LNCaP clone FGC (cell line): ENCODE results near the gene SLC8A3.

Experiments used
- DNase-seq: peaks from one replicate; pipeline ENCODE4 v3.0.0-alpha.2; 2011; ENCODE audit warnings: low read depth
- H3K4me3 ChIP-seq: 2 replicates; pipeline ENCODE4 v1.5.1; 2011; ENCODE audit warnings: mild to moderate bottlenecking, low read depth, low read length, control low read depth
- TF ChIP-seq, protein P1 (sequence below): IDR thresholded peaks from 2 replicates; pipeline ENCODE4 v1.5.1; 2012; ENCODE audit warnings: mild to moderate bottlenecking; ENCODE audit not compliant: control insufficient read depth, insufficient read depth; ENCODE audit errors: extremely low read depth

SLC8A3 gene

DNA sequence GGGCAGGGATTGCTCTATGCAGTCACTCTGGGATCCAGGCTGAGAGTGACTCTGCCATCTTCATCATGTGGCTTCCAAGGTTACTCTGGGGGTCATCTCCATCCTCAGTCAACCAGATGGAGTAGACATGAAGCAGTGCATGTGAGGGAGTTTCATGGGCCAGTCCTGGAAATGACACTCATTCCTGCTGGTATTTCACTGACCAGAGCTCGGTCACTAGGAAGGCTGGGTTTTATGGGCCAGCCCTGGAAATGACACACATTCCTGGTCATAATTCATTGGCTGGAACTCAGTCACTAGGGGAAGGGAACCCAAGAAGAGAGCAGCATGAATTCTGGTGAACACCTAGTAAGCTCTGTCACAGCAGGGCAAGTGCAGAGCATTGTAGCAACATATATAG lies 164.9 kb downstream of the SLC8A3 start:
- TF ChIP-seq, protein P1, sequence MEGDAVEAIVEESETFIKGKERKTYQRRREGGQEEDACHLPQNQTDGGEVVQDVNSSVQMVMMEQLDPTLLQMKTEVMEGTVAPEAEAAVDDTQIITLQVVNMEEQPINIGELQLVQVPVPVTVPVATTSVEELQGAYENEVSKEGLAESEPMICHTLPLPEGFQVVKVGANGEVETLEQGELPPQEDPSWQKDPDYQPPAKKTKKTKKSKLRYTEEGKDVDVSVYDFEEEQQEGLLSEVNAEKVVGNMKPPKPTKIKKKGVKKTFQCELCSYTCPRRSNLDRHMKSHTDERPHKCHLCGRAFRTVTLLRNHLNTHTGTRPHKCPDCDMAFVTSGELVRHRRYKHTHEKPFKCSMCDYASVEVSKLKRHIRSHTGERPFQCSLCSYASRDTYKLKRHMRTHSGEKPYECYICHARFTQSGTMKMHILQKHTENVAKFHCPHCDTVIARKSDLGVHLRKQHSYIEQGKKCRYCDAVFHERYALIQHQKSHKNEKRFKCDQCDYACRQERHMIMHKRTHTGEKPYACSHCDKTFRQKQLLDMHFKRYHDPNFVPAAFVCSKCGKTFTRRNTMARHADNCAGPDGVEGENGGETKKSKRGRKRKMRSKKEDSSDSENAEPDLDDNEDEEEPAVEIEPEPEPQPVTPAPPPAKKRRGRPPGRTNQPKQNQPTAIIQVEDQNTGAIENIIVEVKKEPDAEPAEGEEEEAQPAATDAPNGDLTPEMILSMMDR: no peak
- no peak overlapping the region for H3K4me3 ChIP-seq
- no peak for DNase-seq

DNA sequence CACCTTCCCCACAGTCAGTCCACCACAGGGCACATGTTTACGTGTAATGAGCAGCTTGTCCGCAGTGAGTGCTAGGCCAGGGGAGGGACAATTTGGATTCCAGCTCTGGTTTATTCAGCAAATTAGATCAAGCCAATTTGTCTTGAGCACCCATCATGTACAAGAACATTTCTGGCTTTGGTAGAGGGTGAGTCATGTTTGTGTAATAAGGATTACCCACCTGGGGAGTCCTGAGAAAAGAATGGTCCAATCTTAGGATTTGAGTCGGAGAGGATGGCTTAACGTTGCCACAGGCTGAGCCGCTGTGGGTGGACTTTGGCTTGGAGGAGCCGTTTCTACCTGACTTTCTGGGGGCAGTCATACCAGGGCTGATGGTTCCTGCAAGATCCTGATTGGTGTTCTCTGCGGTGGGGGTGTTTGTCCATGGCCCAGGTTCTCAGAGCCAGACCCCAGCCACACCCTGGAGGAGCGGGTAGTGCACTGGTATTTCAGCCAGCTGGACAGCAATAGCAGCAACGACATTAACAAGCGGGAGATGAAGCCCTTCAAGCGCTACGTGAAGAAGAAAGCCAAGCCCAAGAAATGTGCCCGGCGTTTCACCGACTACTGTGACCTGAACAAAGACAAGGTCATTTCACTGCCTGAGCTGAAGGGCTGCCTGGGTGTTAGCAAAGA lies 165.8 kb downstream of the SLC8A3 start:
- DNase-seq: no peak
- TF ChIP-seq, protein P1: no peak

DNA sequence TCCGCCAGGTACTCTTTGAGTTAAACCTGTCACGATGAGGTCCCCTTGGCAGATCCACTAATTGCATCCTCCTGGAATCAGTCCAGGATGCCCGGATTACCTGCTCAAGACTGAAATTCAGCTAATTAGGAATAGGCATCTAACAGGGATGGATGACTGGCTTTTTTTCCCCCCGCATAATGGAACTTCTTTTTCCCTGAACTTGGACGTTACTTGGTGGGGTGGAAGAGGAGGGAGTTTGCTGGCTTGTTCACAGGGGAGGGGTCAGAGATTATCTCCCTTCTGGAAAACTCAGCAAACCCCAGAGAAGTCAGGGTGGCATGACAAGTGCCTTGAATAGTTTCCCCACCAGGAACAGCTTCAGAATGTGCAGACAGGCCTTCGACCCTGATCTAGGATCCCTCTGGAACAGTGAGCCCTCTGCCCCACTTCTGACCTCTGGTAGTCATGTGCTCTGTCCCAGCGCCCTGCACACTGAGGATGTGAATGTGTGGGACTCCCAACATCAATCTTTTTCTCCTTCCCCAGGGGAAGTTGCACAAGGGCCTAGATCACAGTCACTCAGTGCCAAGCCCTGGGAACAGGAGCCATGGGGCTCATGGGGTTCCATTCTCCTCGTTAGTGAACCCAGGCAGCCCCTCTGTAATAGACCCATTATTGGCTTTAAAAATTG lies 167.1 kb downstream of the SLC8A3 start:
- H3K4me3 ChIP-seq: no peak overlapping the region
- DNase-seq: no peak
- TF ChIP-seq, protein P1: no peak

More for the DNA sequence above, 165.8 kb downstream of the SLC8A3 start:
- H3K4me3 ChIP-seq: no peak overlapping the region

DNA sequence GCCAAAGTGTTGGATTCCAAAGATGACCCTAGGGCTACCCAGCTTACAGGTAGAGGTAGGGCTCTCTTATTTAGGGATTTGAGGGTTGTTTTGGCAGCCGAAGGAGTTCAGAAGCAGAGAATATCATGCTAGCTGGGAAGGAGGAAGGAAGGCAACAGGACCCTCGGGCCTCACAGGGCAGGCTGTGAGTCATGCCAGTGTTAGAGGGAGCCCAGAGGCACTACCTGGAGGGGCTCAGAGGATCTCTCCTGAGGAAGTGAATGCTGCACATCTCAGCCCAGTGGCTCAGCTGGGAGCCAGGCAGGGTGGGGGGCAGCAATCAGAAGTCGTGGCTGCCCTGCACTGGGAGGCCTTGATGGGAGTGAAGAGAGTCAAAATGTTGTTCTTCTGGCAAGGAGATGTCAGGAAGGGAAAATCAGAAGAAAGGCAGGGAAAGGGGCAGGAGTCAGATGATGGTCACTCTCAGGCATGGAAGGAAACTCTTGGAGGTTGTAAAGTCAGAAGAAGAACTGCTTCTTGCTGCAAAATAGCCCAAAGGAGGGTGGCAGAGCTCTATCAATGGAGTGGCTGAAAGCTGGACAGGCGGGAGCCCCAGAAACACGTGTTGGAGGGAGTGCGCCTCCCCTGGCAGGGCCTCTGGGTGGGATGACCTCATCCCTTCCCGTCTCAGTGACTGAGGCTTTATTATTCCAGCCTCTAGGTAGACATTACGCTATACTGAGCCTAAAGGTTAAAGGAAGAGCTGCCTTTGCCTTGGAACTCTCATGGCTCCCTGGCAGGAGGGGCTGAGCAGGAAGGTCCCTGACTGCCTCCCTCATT lies 168.2 kb downstream of the SLC8A3 start:
- DNase-seq: no peak
- TF ChIP-seq, protein P1: no peak
- no peak overlapping the region for H3K4me3 ChIP-seq

DNA sequence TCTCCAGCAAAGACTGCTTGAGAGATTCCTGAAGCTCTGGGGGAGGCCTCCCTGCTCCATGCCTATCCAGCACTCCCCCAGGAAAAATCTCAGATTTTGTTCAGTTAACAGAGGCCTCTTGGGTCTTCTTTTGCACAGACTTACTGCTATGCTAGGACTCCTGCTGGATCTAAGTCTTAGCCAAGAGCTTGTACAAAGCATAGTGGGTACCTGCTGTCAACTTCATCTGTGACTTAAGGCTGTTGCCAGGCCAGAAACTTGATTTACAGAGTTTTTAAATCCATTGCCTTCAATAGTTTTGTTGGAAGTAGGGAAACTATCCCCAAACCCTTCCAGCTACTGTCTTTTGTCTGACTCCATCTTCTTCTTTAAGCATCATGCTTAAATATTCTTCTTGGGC lies 169.1 kb downstream of the SLC8A3 start:
- TF ChIP-seq, protein P1: no peak
- H3K4me3 ChIP-seq: no peak overlapping the region
- no peak for DNase-seq

DNA sequence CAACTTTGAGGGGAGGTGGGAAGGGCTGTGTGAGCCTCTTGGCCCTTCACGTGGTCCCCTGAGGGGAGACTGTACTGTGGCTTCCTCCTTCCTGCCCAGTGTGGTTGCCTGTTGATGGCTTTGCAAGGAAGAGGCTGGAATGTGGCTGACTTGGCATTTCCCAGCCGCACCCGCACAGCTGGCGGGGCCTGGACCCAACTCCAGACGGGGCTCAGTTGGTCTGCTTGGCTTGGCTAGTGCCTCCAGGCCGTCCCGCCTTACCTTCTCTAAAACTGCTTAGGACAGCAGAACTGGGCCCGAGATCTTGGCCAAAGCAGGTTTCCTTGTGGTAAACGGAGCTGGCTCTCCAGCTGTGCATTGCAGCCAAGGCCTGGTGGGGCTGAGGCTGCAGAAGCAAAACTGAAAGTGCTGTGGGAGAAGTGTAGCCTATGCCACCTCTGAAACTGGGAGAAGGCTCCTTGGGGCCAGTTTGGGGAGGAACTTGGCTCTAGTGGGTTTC lies 170.0 kb downstream of the SLC8A3 start:
- H3K4me3 ChIP-seq: no peak overlapping the region
- no peak for DNase-seq
- TF ChIP-seq, protein P1: no peak
